HG03280 (cell line): ENCODE data around the gene MT2A.
A peak's percentile ranks its signal among the peaks of the same experiment; 100 is the strongest.
"Not testable (repeated sequence)": the region's sequence is repeated elsewhere in the genome, so short reads cannot be mapped to it uniquely, and the experiment has no call there.

Experiments
- ATAC-seq: cut with Tn5 transposase; IDR thresholded peaks from one replicate; pipeline ENCODE4 v1.9.1; 2021; ENCODE audit warnings: mild to moderate bottlenecking, moderate library complexity; ENCODE audit not compliant: unreplicated experiment

Gene MT2A

DNA sequence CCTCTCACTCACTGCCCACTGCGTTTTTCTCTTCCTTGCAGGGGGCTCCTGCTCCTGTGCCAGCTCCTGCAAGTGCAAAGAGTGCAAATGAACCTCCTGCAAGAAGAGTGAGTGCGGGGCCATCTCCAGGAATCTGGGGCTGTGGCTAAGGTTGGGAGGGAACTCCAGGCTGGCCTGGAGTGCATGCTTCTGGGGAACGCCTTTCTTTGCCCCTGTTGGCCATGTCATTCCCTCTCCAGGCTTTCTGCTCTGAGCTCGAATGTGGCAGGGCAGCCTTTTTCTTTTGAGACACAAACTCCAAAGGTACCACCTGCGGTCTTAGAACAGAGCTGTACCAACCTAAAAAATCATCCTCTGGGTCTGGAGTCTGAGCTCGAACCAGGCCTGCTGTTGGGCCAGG lies 9.8 kb downstream of the MT2A start:
- ATAC-seq, result no peak

DNA sequence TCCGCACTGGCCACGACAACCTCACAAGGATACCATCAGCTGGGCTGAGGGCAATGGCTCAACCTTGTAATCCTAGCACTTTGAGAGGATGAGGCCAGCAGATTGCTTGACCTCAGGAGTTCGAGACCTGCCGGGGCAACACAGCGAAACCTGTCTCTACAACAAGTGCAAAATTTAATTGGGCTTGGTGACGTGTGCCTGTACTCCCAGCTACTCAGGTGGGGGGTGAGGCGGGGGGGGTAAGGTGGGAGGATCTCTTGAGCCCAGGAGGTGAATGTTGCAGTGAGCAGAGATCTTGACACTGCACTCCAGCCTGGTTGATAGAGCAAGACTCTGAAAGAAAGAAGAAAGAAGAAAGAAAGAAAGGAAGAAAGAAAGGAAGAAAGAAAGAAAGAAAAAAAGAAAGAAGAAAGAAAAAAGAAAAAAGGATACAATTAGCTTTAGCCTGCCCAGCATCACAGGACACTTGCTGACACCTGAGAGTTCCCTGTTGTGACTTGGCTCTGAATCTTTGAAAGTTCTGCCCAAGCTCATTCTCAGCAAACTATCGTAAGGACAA lies 12.0 kb downstream of the MT2A start:
- ATAC-seq, result no peak

DNA sequence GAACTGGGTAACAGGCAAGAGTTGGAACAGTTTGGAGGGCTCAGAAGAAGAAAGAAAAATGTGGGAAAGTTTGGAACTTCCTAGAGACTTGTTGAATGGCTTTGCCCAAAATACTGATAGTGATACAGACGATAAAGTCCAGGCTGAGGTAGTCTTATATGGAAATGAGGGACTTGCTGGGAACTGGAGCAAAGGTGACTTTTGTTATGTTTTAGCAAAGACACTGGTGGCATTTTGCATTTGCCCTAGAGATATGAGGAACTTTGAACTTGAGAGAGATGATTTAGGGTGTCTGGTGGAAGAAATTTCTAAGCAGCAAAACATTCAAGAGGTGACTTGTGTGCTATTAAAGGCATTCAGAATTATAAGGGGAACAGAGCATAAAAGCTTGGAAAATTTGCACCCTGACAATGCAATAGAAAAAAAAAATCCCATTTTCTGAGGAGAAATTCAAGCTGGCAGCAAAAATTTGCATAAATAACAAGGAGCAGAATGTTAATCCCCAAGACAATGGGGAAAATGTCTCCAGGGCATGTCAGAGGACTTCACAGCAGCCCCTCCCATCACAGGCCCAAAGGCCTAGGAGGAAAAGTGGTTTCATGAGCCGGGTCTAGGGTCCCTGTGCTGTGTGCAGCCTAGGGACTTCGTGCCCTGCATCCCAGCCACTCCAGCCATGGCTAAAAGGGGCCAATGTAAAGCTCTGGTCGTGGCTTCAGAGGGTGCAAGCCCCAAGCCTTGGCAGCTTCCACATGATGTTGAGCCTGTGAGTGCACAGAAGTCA lies 13.5 kb downstream of the MT2A start:
- not testable (repeated sequence) for ATAC-seq

DNA sequence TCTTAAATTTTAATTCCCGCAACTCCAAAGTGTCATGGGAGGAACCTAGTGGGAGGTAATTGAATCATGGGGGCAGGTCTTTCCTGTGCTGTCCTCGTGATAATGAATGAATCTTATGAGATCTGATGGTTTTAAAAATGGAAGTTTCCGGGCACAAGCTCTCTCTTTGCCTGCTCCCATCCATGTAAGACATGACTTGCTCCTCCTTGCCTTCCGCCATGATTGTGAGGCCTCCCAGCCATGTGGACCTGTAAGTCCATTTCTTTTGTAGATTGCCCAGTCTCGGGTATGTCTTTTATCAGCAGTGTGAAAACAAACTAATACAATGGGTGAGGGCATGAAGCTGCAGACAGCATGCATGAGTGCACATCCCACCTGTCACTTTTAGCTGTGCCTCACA lies 14.8 kb downstream of the MT2A start:
- not testable (repeated sequence) for ATAC-seq

DNA sequence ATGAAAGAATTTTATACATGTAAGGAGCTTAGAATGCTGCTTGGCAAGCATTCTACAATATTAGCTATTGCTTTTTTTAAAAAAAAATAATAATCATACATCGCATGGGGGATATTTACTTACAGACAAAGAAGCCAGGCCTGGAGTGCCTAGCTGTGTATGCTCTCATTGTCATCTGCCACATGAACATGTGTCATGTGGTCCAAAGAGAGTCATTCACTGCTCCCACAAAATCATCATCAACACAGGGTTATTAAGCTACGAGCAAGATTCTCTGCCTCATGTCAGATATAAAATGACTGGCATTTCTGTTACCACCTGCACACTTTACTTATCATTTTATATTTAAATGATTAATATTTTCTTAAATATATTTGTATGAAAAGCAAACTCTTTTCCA lies 15.3 kb downstream of the MT2A start:
- no peak for ATAC-seq

DNA sequence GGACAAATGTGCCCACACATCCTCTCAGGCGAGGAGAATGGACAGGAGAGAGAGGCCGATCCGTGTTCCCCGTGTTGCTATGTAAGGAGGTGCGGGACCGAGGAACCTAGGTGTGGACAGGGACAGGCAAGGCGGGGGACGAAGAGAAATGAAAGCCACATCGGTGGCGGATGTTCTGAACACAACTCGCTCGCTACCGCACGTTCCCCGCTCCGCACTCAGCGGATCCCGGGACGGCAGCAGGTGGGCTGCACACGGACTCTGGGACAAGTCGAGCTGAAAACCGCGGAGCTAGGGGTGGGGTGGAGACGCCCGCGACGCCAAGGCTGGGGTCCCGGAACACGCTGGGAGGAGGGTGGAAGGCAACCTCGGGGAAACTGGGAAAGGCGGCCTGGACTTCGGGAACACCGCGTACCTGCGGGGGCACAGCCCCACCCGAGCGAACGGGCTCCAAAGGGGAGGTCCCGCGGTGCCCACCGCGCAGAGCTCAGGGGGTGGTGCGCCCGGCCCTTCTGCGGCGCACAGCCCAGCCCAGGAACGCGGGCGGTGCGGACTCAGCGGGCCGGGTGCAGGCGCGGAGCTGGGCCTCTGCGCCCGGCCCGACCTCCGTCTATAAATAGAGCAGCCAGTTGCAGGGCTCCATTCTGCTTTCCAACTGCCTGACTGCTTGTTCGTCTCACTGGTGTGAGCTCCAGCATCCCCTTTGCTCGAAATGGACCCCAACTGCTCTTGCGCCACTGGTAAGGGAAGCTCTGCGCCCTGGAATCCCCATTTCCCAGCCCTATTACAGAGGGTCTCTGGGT lies 17.0 kb downstream of the MT2A start, which contains the start of gene MT1E:
Gene MT1E, plus strand, starts transcription at position 642 of the 803 bp plus-strand sequence. Its CDS starts 71 bp downstream, at position 713.
- ATAC-seq, result no peak

DNA sequence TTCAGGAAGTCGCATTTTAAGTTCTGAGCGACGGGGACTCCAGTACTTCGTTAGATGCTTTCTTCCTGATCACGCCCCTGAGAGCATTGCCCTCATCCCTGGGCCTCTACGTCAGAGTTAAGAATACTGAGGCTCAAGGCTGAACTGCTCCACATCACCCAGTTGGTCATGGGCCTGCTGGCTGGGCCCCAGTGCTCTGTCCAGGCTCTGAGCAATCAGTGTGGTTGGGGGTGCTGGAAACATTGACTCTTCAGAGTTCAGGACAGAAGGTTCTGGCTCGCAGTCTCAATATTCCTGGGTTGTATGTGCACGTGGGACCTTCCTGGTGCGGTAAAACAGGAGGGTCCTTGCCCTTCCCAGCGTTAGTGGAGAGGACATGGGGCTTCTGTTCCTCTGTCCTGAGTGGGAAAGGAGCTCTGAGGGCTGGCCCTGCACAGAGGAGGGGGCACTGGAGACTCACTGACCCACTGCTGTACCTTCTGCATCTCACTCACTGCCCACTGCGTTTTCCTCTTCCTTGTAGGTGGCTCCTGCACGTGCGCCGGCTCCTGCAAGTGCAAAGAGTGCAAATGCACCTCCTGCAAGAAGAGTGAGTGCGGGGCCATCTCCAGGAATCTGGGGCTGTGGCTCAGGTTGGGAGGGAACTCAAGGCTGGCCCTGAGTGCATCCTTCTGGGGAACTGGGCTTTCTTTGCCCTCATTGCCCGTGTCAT lies 17.7 kb downstream of the MT2A start:
- no peak for ATAC-seq

DNA sequence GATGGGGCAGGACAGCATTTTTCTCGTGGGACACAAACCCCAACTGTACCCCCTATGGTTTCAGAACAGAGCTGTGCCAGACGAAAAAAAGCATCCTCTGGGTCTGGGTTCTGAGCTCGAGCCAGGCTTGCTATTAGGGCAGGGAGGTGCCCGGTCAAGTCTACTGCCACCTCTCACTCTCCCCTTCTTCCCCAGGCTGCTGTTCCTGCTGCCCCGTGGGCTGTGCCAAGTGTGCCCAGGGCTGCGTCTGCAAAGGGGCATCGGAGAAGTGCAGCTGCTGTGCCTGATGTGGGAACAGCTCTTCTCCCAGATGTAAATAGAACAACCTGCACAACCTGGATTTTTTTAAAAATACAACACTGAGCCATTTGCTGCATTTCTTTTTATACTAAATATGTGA lies 18.3 kb downstream of the MT2A start:
- ATAC-seq, result no peak

DNA sequence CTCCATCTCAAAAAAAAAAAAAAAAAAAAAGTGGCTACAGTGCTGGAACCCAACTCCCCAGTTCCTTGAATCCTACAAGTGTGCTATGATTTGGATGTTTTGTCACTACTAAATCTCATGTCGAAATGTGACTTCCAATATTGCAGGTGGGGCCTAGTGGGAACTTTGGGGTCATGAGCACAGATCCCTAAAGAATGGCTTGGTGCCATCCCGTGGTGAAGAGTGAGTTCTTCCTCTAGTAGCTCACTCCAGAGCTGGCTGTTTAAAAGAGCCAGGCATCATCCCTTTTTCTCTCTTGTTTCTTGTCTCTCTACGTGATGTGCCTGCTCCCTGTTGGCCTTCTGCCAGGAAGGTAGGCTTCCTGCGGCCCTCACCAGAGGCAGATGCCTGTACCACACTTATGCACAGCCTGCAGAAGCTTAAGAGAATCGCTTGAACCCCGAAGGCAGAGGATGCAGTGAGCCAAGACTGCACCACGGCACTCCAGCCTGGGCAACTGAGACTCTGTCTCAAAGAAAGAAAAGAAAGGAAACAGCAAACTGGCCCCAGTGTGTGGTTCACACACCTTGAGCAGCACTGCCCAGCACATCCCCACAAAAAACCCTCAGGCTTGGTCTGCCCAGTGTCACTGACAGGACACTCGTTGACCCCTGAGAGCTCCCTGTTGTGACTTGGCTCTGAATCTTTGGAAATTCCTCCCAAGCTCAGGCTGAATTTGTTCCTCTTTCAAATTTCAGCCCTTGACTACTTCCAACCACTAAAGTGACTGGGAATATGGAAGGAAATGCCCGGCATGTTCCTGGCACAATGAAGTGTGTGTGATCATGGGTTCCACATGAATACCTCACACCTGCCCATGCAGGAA lies 20.3 kb downstream of the MT2A start:
- ATAC-seq, result no peak

DNA sequence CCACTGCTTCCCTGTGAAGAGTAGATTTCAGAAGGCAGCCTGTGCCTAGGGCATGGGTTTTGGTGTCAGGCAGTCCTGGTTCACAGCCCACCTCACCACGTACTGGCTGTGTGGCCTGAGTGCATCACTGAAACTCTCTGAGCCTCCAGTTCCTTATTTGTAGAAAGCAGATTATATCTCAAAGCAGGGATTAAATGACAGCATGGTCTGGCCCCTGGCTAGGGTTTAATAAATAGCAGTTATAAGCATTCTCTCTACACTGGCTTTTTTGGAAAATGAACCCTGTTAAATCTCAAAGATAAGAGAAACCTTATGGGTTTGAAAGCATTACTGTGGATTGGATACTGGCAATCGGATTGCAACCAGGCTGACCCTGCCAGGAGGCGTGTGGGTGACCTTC lies 21.1 kb downstream of the MT2A start:
- no peak for ATAC-seq

DNA sequence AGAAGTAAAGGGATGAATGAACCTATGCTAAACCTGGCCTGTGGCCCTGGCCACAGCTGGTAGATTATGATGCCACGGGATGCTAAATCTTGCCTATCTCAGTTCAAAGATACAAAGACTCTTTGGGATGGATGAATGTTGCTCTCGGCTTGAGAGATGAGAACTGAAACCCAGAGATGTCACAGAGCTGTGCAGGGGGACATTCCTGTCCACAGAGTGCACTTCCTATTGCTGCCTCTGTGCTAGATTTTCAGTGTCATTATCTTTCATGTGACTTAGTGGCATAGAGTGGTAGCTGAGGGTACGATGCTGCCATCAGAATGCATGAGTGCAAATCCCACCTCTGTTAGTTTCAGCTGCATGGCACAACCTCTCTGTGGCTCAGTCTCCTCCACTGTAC lies 21.8 kb downstream of the MT2A start:
- ATAC-seq, result peak; percentile 53

DNA sequence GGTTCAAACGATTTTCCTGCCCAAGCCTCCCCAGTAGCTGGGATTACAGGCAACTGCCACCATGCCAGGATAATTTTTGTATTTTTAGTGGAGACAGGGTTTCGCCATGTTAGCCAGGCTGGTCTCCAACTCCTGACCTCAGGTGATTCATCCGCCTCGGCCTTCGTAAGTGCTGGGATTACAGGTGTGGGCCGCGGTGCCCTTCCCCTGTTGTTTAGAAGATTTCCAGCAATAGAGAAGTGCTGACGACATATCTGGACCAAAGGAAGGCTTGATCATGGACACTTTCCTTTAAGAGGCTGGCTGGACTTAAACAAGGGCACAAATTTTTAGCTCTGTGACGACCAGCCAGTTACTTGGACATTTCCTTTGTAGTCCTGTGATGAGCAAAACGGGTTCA lies 22.8 kb downstream of the MT2A start:
- no peak for ATAC-seq

DNA sequence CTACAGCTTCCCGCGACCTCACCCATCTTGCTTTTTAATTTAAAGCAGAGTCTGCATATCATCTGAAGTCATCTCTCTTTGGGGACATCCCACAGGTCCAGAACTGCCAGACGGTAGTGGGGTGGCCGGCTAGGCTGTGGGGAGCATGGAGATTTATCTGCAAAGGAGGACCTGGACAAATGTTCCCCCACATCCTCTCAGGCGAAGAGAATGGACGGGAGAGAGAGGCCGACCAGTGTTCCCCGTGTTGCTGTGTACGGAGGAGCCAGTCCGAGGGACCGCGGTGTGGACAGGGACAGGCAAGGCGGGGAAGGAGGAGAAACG lies 23.4 kb downstream of the MT2A start:
- ATAC-seq, result no peak

DNA sequence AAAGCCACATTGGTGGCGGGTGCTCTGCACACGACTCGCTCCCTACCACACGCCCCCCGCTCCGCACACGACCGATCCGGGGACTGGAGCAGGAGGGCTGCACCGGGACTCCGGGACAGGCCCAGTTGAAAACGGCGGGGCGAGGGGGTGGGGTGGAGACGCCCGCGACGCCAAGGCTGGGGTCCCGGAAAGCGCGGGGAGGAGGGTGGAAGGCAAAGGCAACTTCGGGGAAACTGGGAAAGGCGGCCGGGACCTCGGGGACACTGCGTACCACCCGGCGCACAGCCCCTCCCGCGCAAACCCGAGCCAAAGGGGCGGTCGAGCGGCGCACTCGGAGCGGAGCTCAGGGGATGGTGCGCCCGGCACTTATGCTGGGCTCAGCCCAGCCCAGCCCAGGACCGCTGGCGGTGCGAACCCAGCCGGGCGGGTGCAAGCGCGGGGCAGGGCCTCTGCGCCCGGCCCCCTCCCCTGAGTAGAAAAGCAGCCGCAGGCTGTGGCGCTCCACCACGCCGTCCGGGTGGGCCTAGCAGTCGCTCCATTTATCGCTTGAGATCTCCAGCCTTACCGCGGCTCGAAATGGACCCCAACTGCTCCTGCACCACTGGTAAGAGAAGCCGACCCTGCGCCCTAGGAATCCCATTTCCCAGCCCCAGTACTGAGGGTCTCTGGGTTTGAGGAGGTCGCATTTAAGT lies 23.9 kb downstream of the MT2A start, which contains the start of gene MT1M:
Gene MT1M, plus strand, starts transcription at position 504 of the 692 bp plus-strand sequence. Its CDS starts 73 bp downstream, at position 577.
- no peak for ATAC-seq

DNA sequence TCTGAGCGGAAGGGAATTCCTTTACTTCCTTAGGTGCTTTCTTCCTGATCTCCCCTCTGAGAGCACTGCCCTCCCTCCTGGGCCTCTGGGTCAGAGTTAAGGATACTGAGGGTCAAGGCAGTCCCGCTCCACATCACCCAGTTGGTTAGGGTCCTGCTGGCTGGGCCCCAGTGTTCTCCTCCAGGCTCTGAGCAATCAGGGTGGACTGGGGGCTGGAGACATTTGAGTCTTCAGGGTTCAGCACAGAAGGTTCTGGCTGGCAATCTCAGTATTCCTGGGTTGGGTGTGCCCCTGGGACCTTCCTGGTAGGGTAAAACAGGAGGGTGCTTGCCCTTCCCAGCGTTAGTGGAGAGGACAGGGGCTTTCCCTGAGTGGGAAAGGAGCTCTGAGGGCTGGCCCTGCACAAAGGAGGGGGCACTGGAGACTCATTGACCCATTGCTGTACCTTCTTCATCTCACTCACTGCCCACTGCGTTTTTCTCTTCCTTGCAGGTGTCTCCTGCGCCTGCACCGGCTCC lies 24.5 kb downstream of the MT2A start:
- no peak for ATAC-seq

DNA sequence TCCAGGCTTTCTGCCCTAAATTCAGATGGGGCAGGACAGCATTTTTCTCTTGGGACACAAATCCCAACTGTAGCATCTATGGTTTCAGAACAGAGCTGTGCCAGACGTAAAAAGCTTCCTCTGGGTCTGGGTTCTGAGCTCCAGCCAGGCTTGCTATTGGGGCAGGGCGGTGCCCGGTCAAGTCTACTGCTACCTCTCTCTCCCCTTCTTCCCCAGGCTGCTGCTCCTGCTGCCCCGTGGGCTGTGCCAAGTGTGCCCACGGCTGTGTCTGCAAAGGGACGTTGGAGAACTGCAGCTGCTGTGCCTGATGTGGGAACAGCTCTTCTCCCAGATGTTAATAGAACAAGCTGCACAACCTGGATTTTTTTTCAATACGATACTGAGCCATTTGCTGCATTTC lies 25.2 kb downstream of the MT2A start:
- ATAC-seq, result no peak

DNA sequence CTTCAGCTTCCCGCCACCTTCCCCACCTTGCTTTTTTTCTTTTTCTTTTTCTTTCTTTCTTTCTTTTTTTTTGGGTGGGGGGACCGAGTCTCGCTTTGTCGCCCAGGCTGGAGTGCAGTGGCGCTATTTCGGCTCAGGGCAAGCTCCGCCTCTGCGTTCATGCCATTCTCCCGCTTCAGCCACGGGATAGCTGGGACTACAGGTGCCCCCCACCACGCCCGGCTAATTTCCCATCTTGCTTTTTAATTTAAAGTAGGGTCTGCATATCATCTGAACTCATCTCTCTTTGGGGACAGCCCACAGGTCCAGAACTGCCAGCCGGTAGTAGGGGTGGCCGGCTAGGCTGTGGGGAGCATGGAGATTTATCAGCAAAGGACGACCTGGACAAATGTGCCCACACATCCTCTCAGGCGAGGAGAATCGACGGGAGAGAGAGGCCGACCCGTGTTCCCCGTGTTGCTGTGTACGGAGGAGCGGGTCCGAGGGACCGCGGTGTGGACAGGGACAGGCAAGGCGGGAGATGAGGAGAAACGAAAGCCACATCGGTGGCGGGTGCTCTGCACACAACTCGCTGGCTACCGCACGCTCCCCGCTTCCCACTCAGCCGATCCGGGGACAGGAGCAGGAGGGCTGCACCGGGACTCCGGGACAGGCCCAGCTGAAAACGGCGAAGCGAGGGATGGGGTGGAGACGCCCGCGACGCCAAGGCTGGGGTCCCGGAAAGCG lies 26.5 kb downstream of the MT2A start:
- no peak for ATAC-seq

DNA sequence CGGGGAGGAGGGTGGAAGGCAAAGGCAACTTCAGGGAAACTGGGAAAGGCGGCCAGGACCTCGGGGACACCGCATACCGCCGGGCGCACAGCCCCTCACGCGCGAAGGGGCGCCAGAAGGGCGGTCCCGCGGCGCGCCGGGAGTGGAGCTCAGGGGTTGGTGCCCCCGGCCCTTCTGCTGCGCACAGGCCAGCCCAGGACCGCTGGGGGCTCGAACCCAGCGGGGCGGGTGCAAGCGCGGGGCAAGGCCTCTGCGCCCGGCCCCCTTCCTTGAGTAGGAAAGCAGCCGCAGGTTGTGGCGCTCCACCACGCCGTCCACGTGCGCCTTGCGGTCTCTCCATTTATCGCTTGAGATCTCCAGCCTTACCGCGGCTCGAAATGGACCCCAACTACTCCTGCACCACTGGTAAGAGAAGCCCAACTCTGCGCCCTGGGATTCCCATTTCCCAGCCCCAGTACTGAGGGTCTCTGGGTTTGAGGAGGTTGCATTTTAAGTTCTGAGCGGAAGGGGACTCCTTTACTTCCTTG lies 27.1 kb downstream of the MT2A start:
- ATAC-seq, result no peak
